IPS-18a (cell line): ENCODE data around the gene ANK2.

Experiments
- H3K27ac ChIP-seq: one replicate; pipeline ENCODE4 v1.5.1; 2013; ENCODE audit warnings: low read length
- H3K27me3 ChIP-seq: one replicate; pipeline ENCODE4 v1.6.1; 2013; ENCODE audit warnings: mild to moderate bottlenecking, low read length; ENCODE audit not compliant: control insufficient read depth, insufficient read depth
- H3K36me3 ChIP-seq: one replicate; pipeline ENCODE4 v1.6.1; 2013; ENCODE audit warnings: low read depth, low read length; ENCODE audit not compliant: control insufficient read depth
- H3K4me1 ChIP-seq: one replicate; pipeline ENCODE4 v1.6.1; 2013; ENCODE audit warnings: low read depth, low read length; ENCODE audit not compliant: control insufficient read depth
- H3K4me3 ChIP-seq: one replicate; pipeline ENCODE4 v1.5.1; 2013; ENCODE audit warnings: low read length
- H3K9ac ChIP-seq: one replicate; pipeline ENCODE4 v1.6.1; 2013; ENCODE audit warnings: mild to moderate bottlenecking, low read length, moderate library complexity
- H3K9me3 ChIP-seq: one replicate; pipeline ENCODE4 v1.6.1; 2013; ENCODE audit warnings: low read depth, low read length; ENCODE audit not compliant: control insufficient read depth

Gene ANK2

DNA sequence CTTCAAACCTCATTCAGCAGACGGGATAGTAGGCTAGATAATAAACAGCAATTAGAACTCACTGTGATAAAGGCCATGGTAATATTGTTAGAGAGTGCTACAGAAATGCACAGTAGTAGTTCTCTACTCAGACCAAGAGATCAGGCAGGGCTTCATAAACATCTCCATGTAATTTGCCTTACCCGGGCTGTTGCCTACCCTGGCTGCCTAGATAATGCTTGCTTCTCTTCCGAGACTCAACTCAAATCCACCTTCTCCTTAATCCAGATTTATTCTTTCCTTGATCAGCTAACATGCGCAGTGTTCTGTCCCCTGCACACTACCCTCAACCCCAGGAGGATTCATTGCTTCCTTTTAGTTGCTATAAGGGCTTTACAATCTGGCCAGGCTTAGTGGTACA is 21.8 kb downstream of the ANK2 start:
- no peaks in the 10 kb centered on the region for H3K9me3 ChIP-seq
- H3K36me3 ChIP-seq = no peaks in the 10 kb centered on the region
- H3K4me3 ChIP-seq = no peak overlapping the region
- H3K27me3 ChIP-seq = peaks cover 6% of the 10 kb centered on the region
- H3K27ac ChIP-seq = no peak overlapping the region
- H3K4me1 ChIP-seq = no peaks in the 10 kb centered on the region
- no peak overlapping the region for H3K9ac ChIP-seq

DNA sequence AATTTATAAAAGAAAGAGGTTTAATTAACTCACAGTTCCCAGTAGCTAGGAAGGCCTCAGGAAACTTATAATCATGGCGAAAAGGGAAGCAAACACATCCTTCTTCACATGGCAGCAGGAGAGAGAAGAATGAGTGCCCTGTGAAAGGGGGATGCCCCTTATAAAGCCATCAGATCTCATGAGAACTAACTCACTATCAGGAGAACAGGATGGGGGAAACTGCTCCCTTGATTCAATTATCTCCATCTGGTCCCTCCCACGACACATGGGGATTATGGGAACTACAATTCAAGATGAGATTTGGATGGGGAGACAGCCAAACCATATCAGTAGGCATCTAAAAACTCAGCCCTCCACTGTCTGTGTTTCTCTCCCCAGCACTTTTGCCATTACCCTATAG is 22.4 kb downstream of the ANK2 start:
- Histone ChIP-seq H3K4me1 (no peaks in the 10 kb centered on the region), H3K27me3 (peaks cover 6% of the 10 kb centered on the region), H3K27ac (no peak overlapping the region), H3K9me3 (no peaks in the 10 kb centered on the region), H3K36me3 (no peaks in the 10 kb centered on the region), H3K9ac (no peak overlapping the region), H3K4me3 (no peak overlapping the region)

DNA sequence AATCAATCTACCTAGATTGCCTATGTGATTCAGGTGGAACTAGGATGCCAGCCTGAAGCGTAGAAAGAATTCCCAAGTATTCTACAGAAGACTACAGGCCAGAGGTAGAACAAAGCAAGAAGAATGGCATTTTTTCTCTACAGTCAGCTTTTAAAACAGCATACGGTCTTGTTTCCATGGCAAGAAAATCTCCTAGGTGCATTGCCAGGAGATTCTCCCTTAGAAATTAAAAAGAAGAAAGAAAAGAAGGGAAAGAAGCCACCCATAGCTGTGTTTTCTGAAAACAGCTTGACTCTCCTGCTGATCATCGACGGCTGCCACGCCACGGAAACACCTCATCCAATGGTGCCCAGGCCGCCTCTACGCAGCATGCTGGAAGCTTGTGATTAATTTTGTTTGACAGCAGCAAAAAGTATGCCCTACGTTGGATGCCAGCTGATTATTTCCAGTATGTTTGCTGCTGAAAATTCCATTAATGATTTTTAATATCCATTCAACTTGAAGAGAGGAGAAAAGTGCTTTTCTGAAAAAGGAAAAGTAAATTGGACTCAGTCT is 24.1 kb downstream of the ANK2 start:
- no peaks in the 10 kb centered on the region for H3K27me3 ChIP-seq
- no peak overlapping the region for H3K9ac ChIP-seq
- H3K9me3 ChIP-seq = no peaks in the 10 kb centered on the region
- no peaks in the 10 kb centered on the region for H3K4me1 ChIP-seq
- no peaks in the 10 kb centered on the region for H3K36me3 ChIP-seq
- H3K4me3 ChIP-seq = no peak overlapping the region
- no peak overlapping the region for H3K27ac ChIP-seq

DNA sequence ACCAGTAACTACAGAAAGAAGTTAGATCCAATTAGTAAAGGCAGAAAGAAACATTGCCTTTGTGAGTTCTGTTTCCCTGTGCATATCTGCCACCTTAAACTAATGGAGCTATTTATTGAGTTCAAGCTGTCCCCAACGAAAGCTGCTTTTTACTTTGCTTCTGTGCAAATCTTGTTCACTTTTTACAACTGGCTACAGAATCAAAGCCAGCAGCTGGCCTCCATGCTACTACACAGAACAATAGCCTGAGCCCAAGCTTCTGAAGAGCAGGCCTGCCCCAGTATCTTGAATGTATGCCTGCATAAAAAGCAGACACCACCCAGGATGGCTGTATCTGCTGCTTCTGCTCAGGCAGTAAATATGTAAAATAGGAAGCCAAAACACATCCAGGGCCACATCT is 28.1 kb downstream of the ANK2 start:
- Histone ChIP-seq H3K36me3 (no peaks in the 10 kb centered on the region), H3K27ac (no peak overlapping the region), H3K9me3 (no peaks in the 10 kb centered on the region), H3K4me3 (no peak overlapping the region), H3K4me1 (no peaks in the 10 kb centered on the region), H3K9ac (no peak overlapping the region), H3K27me3 (no peaks in the 10 kb centered on the region)

DNA sequence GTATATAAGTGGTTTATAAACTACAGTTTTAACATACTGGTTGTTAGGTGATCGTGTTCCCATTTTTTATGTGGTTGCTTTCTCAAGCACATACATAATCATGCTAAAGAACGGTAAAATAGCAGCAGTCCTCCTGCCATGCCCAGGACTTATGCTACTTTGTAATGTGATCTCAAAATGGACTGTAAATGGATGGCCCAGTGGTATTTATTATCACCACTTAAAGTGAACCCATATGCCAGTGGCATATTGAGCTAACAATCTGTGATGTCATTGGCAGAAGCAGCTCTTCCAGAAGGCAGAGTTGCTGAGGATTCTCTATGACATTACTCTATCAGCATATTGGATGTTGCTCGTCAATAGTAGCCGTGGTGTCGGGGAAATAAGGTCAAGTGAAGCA is 28.6 kb downstream of the ANK2 start:
- Histone ChIP-seq H3K4me3 (no peak overlapping the region), H3K36me3 (no peaks in the 10 kb centered on the region), H3K9me3 (no peaks in the 10 kb centered on the region), H3K4me1 (no peaks in the 10 kb centered on the region), H3K27ac (no peak overlapping the region), H3K9ac (no peak overlapping the region), H3K27me3 (no peaks in the 10 kb centered on the region)

DNA sequence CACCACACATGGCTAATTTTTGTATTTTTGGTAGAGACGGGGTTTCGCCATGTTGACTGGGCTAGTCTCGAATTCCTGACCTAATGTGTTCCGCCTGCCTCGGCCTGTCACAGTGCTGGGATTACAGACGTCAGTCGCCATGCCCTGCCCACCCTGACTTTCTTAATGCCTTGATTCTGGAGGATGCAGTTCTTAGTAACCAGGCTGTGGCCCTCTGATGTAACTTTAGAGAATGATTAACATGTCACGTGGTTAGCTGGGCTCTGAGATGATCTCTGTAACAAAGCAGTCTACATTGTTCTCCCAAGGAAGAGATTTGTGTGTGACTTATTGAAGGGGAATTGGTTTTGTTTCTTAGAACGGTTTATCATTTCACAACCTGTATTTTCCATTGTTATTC is 30.6 kb downstream of the ANK2 start:
- Histone ChIP-seq H3K27me3 (no peaks in the 10 kb centered on the region), H3K4me3 (no peak overlapping the region), H3K9me3 (no peaks in the 10 kb centered on the region), H3K27ac (no peak overlapping the region), H3K9ac (no peak overlapping the region), H3K36me3 (no peaks in the 10 kb centered on the region), H3K4me1 (no peaks in the 10 kb centered on the region)

DNA sequence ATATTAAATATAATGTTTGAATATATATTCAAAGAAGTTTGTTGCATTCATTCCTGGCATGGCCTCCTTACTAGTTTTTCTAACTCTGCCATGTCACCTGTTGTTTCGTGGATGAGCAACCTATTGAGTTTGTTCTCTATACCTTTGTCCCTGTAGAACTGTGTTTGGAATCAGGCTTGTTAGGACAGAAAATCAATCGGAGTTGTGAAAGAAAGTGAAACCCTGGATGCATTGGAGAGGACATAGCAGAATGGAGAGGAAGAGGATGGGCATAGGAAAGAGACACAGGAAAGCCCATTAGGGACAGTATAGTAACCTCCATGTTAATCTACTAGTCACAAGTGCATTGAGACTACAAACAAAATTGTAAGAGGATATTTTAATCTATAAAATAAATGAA is 31.2 kb downstream of the ANK2 start:
- Histone ChIP-seq H3K27ac (no peak overlapping the region), H3K9me3 (no peaks in the 10 kb centered on the region), H3K4me1 (no peaks in the 10 kb centered on the region), H3K4me3 (no peak overlapping the region), H3K9ac (no peak overlapping the region), H3K36me3 (no peaks in the 10 kb centered on the region), H3K27me3 (no peaks in the 10 kb centered on the region)

DNA sequence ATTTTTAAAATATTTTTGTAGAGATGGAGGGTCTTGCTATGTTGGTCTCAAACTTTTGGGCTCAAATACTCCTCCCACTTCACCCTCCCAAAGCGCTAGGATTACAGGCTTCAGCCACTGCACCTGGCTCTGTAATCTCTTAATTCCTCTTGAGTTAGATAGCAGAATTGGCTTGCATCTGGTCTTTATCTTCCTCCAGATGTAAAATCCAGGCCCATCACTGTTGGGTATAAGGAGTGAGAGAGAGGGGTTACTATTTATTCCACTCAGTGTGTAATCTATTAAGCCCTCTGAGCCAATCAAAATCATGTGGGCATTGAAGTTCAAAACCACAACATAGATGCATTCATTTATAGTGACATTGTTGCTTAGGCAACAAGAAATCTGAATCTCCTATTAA is 33.9 kb downstream of the ANK2 start:
- Histone ChIP-seq H3K4me3 (no peak overlapping the region), H3K9ac (no peak overlapping the region), H3K4me1 (no peaks in the 10 kb centered on the region), H3K27me3 (no peaks in the 10 kb centered on the region), H3K9me3 (no peaks in the 10 kb centered on the region), H3K27ac (no peak overlapping the region), H3K36me3 (no peaks in the 10 kb centered on the region)

DNA sequence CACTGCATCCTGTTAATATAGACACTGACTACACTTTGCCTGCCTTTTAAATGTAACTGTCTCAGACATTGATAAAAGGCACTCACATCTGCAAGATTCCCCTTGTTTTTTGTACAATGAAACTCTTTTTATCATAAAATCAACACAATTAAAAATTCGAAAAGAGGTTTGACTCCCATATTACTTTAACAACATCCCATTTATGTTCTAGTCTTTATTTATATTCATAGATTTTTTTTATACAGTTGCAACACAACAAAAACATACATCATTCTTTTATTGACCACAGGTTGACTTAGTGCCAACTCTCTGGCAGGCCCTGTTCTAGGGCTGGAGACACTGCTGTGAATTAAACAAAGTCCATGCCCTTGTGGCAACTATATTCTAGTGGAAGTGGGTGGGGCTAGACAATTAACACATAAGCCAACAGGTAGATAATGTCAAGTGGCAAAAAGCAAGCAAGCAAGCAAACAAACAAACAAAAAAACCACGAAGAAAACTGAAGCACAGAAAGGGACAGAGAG is 36.8 kb downstream of the ANK2 start:
- H3K27ac ChIP-seq = no peak overlapping the region
- H3K9me3 ChIP-seq = no peaks in the 10 kb centered on the region
- no peaks in the 10 kb centered on the region for H3K27me3 ChIP-seq
- no peaks in the 10 kb centered on the region for H3K36me3 ChIP-seq
- H3K4me1 ChIP-seq = no peaks in the 10 kb centered on the region
- H3K4me3 ChIP-seq = no peak overlapping the region
- H3K9ac ChIP-seq = no peak overlapping the region

DNA sequence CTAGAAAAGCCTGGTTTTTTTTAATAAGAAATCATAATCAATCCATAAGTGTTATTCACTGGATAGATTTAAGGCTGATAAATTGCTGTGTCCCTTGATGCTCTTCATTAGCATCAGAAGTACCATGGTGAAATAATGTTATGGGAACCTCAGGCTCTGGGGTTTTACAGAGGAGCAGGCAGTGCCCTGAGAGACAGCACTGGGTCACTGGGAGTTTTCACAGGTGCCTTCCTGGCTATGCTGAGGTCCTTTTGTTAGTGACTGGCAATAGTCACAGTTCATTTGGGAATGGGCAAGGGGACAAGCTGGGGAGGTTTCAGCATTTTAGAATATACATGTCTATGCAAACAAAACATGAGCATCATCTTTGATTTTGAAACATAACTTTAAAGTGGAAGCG is 38.6 kb downstream of the ANK2 start:
- Histone ChIP-seq H3K36me3 (no peaks in the 10 kb centered on the region), H3K9me3 (no peaks in the 10 kb centered on the region), H3K4me1 (no peaks in the 10 kb centered on the region), H3K9ac (no peak overlapping the region), H3K27me3 (no peaks in the 10 kb centered on the region), H3K4me3 (no peak overlapping the region), H3K27ac (no peak overlapping the region)

DNA sequence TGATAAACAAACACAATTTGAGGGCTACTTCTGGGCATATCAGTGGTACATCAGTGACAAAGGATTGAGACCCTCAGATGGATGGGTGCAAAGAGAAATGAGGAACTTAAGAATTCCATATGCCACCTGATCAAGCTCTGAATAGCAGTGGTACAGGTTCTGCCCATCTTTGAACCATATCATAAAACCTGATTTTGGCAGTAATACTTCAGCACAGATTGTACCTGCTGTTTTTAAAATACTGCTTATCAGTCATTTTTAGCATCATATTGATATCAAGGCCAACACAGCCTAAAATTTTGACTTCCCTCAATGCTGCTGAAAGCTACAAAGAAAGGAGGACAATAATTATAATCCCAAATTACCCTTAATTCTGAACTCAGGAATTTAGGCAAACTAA is 41.5 kb downstream of the ANK2 start:
- no peak overlapping the region for H3K4me3 ChIP-seq
- no peak overlapping the region for H3K27ac ChIP-seq
- H3K9ac ChIP-seq = no peak overlapping the region
- no peaks in the 10 kb centered on the region for H3K4me1 ChIP-seq
- no peaks in the 10 kb centered on the region for H3K27me3 ChIP-seq
- H3K36me3 ChIP-seq = no peaks in the 10 kb centered on the region
- H3K9me3 ChIP-seq = no peaks in the 10 kb centered on the region

DNA sequence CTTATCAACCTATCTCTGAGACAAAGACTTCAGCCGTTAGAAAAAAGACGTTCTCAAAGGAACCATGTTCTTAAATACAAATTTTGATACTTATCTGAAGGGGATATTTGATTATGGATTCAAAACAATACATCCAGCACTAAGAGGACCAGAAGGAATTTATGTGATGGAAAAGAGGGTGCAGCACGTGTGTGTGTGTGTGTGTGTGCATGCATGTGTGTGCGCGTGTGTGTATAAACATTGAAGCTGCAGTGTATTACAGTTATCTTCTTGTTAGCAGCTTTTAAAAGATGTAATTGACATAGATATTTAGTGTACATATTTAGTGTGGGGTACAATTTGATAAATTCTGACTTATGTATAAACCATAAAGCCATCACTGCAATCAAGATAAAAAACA is 44.9 kb downstream of the ANK2 start:
- no peaks in the 10 kb centered on the region for H3K4me1 ChIP-seq
- H3K4me3 ChIP-seq = no peak overlapping the region
- H3K9ac ChIP-seq = no peak overlapping the region

More for the DNA sequence above, 44.9 kb downstream of the ANK2 start:
- Histone ChIP-seq H3K36me3 (no peaks in the 10 kb centered on the region), H3K27me3 (no peaks in the 10 kb centered on the region), H3K27ac (no peak overlapping the region), H3K9me3 (no peaks in the 10 kb centered on the region)
